Upper lobe of left lung (tissue), 4 donors: ENCODE measurements around the gene MYLK.

Experiments
- EP300 ChIP-seq, 4 donors: sonication (generic); formaldehyde crosslinking; IDR thresholded peaks; one replicate each; pipeline ENCODE4 v1.5.1; 2017; ENCODE audit warnings: antibody characterized with exemption in 4 of 4, control low read depth in 2 of 4
- POLR2A ChIP-seq, 4 donors: fragments of 450-650 bp; IDR thresholded peaks; one replicate each; pipeline ENCODE4 v1.5.1; 2016 to 2017; ENCODE audit warnings: antibody characterized with exemption in 4 of 4, mild to moderate bottlenecking in 2 of 4
- POLR2AphosphoS5 ChIP-seq, 2 donors: sonication (generic); formaldehyde crosslinking; IDR thresholded peaks; one replicate each; pipeline ENCODE4 v1.5.1; 2017; ENCODE audit warnings: antibody characterized with exemption in 2 of 2
- TF ChIP-seq, protein P1 (sequence below), 6 experiments: fragments of 450-650 bp in 4 of 6; fragments of 200-600 bp in 2 of 6; sonication (generic) in 2 of 6; IDR thresholded peaks; one replicate each; pipeline ENCODE4 v1.5.1; 2016 to 2019; ENCODE audit warnings: antibody characterized with exemption in 6 of 6

DNA sequence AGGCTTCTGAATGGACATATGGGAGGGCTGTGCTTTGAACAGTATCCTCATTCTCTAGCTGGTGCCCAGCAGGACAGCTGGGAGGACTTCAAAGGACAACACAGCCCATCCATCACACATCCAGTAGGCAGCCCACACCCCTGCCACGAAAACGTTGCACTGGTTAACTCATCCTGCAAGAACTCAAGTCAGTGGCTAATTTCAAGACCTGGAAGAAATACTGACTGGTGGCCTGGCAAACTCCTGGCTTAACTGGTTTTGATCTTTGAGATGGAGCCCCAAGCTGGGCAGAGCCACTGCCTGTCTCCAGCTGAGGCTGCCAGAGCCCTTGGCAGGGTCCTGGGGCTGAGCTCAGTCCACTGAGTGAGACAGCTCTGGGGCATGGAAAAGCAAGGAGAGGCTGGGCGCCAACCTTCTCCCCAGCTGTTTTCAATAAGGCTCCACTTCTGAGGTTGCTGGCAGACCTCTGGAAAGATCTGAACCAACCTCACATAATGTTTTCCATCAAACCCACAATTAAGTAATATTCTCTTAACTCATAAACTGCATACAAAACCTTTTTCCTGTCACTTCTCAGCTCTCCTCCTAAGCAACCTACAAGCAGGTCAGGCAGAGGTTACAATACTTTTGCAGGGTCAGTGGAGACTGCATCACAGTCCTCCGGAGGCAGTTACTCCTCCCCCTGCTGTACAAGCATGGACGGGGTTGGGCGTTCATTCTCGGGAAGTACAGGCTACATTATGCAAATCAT, 110.3 kb downstream of the MYLK start:
- TF ChIP-seq POLR2A (IDR thresholded peaks at IDR 0.05), result no peak
- TF ChIP-seq, protein P1, sequence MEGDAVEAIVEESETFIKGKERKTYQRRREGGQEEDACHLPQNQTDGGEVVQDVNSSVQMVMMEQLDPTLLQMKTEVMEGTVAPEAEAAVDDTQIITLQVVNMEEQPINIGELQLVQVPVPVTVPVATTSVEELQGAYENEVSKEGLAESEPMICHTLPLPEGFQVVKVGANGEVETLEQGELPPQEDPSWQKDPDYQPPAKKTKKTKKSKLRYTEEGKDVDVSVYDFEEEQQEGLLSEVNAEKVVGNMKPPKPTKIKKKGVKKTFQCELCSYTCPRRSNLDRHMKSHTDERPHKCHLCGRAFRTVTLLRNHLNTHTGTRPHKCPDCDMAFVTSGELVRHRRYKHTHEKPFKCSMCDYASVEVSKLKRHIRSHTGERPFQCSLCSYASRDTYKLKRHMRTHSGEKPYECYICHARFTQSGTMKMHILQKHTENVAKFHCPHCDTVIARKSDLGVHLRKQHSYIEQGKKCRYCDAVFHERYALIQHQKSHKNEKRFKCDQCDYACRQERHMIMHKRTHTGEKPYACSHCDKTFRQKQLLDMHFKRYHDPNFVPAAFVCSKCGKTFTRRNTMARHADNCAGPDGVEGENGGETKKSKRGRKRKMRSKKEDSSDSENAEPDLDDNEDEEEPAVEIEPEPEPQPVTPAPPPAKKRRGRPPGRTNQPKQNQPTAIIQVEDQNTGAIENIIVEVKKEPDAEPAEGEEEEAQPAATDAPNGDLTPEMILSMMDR (IDR thresholded peaks at IDR 0.05), result no peak
- peak in 1 of 2 donors; percentile 57 for TF ChIP-seq POLR2AphosphoS5 (IDR thresholded peaks at IDR 0.05)
- no peak for TF ChIP-seq EP300 (IDR thresholded peaks at IDR 0.05)
